Measurements from ENCODE around the gene TMEM222.

DNA sequence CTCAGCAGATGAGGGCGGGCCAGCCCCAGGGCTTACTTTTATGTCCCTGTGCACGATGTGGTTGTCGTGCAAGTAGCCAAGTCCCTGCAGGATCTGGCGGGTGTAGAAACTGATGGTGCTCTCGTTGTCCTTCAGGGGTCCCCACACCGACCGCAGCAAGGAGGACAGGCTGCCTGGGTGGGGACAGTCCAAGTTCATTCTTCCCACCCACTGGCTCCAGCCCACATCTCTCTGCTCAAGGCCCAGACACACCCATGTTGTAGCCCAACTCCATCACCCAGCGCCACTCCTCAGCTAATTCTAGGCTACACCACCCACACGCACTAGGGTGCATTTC, 37.8 kb downstream of the TMEM222 start:
- no peak for TF ChIP-seq CTCF (IDR thresholded peaks at IDR 0.05; ENCODE audit: borderline replicate concordance, extremely low read depth, low read length, poor library complexity, severe bottlenecking)
- TF ChIP-seq EZH2 (IDR thresholded peaks at IDR 0.05; ENCODE audit: borderline replicate concordance, low read depth, low read length, severe bottlenecking) = no peak
